ENCODE results near the gene STN1. TPM values are rescaled to one million over a fixed set of nuclear protein-coding genes. Genes with fewer than 3 reads are reported as not detected.

The STN1 gene
- total and polyA plus RNA-seq, 2 of the 4 experiments (the other 2 are of a cell fraction), result 17.8 to 32.3 TPM

DNA sequence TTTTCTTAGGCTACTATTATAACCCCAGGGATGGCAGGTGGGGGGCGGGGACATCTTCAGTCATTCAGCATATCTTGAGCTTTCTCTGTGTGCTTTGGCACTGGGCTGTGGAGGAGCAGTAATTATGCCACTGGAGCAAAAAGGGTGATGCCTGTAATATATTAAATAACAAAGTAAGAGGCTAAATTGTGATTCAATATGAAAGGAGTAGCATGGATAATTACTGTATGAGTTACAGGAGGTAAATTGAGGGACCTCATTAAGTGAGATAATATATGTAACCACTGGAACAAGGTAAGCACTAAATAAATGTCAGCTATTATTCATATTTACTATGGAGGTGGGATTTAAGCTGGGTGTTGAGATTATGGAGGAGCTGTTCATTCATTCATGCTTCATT, 3.3 kb upstream of the STN1 start:
- H3K4me2 ChIP-seq (ENCODE audit: low read depth, low read length), result no peak overlapping the region
- H2BK120ac ChIP-seq (ENCODE audit: low read depth, low read length), result no peak overlapping the region
- DNase-seq (no peak), ATAC-seq (ENCODE audit: low read depth) (no peak)
- POLR2A ChIA-PET (ENCODE audit: unreplicated experiment), result no interaction called here
- H2BK20ac ChIP-seq (ENCODE audit: low read depth, low read length), result no peak overlapping the region
- CTCF ChIA-PET, result interaction anchor here (1.0 kb wide), 1 partner anchor 31 kb away, joined by 3 read pairs; no protein-coding TSS in a partner anchor
- no peak overlapping the region for H2AK5ac ChIP-seq (ENCODE audit: low read depth, low read length)
- in situ Hi-C loops (cut with MboI; ENCODE audit: low sequenced_read_pairs) (no loop called here), dilution Hi-C loops (cut with HindIII; ENCODE audit: low sequenced_read_pairs, unreplicated experiment) (no loop called here), intact Hi-C loops (cut with micrococcal nuclease) (no loop called here)
- H4K8ac ChIP-seq (ENCODE audit: low read depth in 2 of 2, low read length in 2 of 2), result no peak overlapping the region; a peak in 1 of 4 replicates
- H3K56ac ChIP-seq (ENCODE audit: extremely low read depth, insufficient read depth, low read length), result no peak overlapping the region
- H2AK9ac ChIP-seq (replicated peaks; ENCODE audit: low read depth, low read length, poor library complexity), result no peak overlapping the region
- no peak overlapping the region for H3K18ac ChIP-seq (ENCODE audit: low read depth, low read length)
- H3K9me3 ChIP-seq (ENCODE audit: control insufficient read depth, insufficient read depth, low read length), result no peaks in the 10 kb centered on the region
- peaks cover 2% of the 10 kb centered on the region for H3K4me1 ChIP-seq (ENCODE audit: control insufficient read depth, insufficient read depth, low read length)
- H3K14ac ChIP-seq (replicated peaks; ENCODE audit: low read depth, low read length), result no peak overlapping the region
- WGBS, 2 experiments (ENCODE audit: extremely low coverage in 2 of 2, insufficient read length in 1 of 2), result no CpG with 5 or more reads among the region's 1 CpG
- no TSS peak for BruUV-seq (replicated peaks)
- no peak overlapping the region for H4K91ac ChIP-seq (ENCODE audit: insufficient read depth, low read depth, low read length)
- no peak overlapping the region for H3K23ac ChIP-seq (ENCODE audit: low read depth, low read length)
- no peaks in the 10 kb centered on the region for H3K9me1 ChIP-seq (ENCODE audit: insufficient read depth, low read length)
- no peak overlapping the region for H2AFZ ChIP-seq (replicated peaks; ENCODE audit: low read length, poor library complexity)
- H3K36me3 ChIP-seq (ENCODE audit: control insufficient read depth, insufficient read depth, low read length), result no peaks in the 10 kb centered on the region
- TF ChIP-seq CEBPB (IDR thresholded peaks at IDR 0.05; ENCODE audit: low read depth, low read length) (no peak), MAZ (IDR thresholded peaks at IDR 0.05; ENCODE audit: borderline replicate concordance, low read depth, low read length) (no peak), SMC3 (IDR thresholded peaks at IDR 0.05; ENCODE audit: low read depth, low read length) (no peak), POLR2A (IDR thresholded peaks at IDR 0.05; ENCODE audit: low read depth, low read length) (no peak), RCOR1 (IDR thresholded peaks at IDR 0.05; ENCODE audit: insufficient replicate concordance, low read length) (no peak), NFE2L2 (IDR thresholded peaks at IDR 0.05; ENCODE audit: low read depth, low read length) (no peak), MAFK (IDR thresholded peaks at IDR 0.05; ENCODE audit: low read depth, low read length) (no peak), FOS (IDR thresholded peaks at IDR 0.05; ENCODE audit: low read depth, low read length) (no peak), BHLHE40 (IDR thresholded peaks at IDR 0.05; ENCODE audit: low read depth, low read length) (no peak), RAD21 (IDR thresholded peaks at IDR 0.05; ENCODE audit: low read length) (no peak), MXI1 (IDR thresholded peaks at IDR 0.05; ENCODE audit: borderline replicate concordance, low read depth, low read length) (no peak), CHD1 (IDR thresholded peaks at IDR 0.05; ENCODE audit: low read depth, low read length) (no peak), RFX5 (IDR thresholded peaks at IDR 0.05; ENCODE audit: low read depth, low read length) (no peak)
- TF ChIP-seq, protein P1, sequence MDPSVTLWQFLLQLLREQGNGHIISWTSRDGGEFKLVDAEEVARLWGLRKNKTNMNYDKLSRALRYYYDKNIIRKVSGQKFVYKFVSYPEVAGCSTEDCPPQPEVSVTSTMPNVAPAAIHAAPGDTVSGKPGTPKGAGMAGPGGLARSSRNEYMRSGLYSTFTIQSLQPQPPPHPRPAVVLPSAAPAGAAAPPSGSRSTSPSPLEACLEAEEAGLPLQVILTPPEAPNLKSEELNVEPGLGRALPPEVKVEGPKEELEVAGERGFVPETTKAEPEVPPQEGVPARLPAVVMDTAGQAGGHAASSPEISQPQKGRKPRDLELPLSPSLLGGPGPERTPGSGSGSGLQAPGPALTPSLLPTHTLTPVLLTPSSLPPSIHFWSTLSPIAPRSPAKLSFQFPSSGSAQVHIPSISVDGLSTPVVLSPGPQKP (IDR thresholded peaks at IDR 0.05; ENCODE audit: borderline replicate concordance, low read depth, low read length), result no peak
- TF ChIP-seq, protein P2, sequence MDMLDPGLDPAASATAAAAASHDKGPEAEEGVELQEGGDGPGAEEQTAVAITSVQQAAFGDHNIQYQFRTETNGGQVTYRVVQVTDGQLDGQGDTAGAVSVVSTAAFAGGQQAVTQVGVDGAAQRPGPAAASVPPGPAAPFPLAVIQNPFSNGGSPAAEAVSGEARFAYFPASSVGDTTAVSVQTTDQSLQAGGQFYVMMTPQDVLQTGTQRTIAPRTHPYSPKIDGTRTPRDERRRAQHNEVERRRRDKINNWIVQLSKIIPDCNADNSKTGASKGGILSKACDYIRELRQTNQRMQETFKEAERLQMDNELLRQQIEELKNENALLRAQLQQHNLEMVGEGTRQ (IDR thresholded peaks at IDR 0.05; ENCODE audit: low read depth, low read length), result no peak
- TF ChIP-seq, protein P3, sequence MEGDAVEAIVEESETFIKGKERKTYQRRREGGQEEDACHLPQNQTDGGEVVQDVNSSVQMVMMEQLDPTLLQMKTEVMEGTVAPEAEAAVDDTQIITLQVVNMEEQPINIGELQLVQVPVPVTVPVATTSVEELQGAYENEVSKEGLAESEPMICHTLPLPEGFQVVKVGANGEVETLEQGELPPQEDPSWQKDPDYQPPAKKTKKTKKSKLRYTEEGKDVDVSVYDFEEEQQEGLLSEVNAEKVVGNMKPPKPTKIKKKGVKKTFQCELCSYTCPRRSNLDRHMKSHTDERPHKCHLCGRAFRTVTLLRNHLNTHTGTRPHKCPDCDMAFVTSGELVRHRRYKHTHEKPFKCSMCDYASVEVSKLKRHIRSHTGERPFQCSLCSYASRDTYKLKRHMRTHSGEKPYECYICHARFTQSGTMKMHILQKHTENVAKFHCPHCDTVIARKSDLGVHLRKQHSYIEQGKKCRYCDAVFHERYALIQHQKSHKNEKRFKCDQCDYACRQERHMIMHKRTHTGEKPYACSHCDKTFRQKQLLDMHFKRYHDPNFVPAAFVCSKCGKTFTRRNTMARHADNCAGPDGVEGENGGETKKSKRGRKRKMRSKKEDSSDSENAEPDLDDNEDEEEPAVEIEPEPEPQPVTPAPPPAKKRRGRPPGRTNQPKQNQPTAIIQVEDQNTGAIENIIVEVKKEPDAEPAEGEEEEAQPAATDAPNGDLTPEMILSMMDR (conservative IDR thresholded peaks at IDR 0.05; ENCODE audit: low read depth, low read length), result no peak
- no peak overlapping the region for H3K27ac ChIP-seq (ENCODE audit: insufficient read depth, low read length)
- H3K79me1 ChIP-seq (ENCODE audit: low read depth in 1 of 2, low read length in 2 of 2), result peaks cover 6 to 11% of the 10 kb centered on the region in 2 experiments; a peak in 3 of 4 replicates
- H4K5ac ChIP-seq (ENCODE audit: low read depth, low read length), result no peak overlapping the region
- H3K27me3 ChIP-seq (ENCODE audit: control insufficient read depth, insufficient read depth, low read length), result no peaks in the 10 kb centered on the region
- H3K4me3 ChIP-seq (ENCODE audit: insufficient read depth, low read depth, low read length), result no peak overlapping the region
- H3K4ac ChIP-seq (ENCODE audit: low read depth, low read length), result no peak overlapping the region
- H2BK15ac ChIP-seq (ENCODE audit: low read depth, low read length), result no peak overlapping the region
- H4K20me1 ChIP-seq (ENCODE audit: insufficient read depth, low read length), result no peaks in the 10 kb centered on the region
- no peak overlapping the region for H3K9ac ChIP-seq (ENCODE audit: low read depth, low read length)
- no peak overlapping the region for H2BK5ac ChIP-seq (ENCODE audit: low read depth, low read length, poor library complexity, severe bottlenecking)

Data from IMR-90 (cell line).